ENCODE data around the gene STK25. TPM values are rescaled to one million over a fixed set of nuclear protein-coding genes. Genes with fewer than 3 reads are reported as not detected.

STK25 gene
- 100 to 1,000 TPM in 1 of 2 experiments, 10 to 100 TPM in 1; 97.6 to 113 TPM for total RNA-seq

GRCh38 chr2:241508240-241509154 lies at the start of gene STK25:
TSS of gene STK25 (minus strand) at chr2:241508584. CDS start at chr2:241508035, 549 bp downstream.
- POLR2A ChIA-PET, result no interaction called here
- CTCF ChIA-PET, result interaction anchor here (0.7 to 1.0 kb wide), 2 partner anchors 66 to 149 kb away, joined by 3 read pairs; no protein-coding TSS in a partner anchor

GRCh38 chr2:241556746-241557145 lies 48.4 kb upstream of the STK25 start:
- POLR2A ChIA-PET, result no interaction called here
- CTCF ChIA-PET, result interaction anchor here (0.6 kb wide), 1 partner anchor 72 kb away, joined by 3 read pairs; no protein-coding TSS in a partner anchor

- POLR2A ChIA-PET, result interaction anchor here (0.7 kb wide), 1 partner anchor 581 kb away, joined by 4 read pairs; no protein-coding TSS in a partner anchor
- CTCF ChIA-PET, result no interaction called here
Measured at GRCh38 chr2:241555711-241556110, 47.3 kb upstream of the STK25 start.

GRCh38 chr2:241554610-241555322 lies 46.4 kb upstream of the STK25 start:
- ChIA-PET CTCF (no interaction called here), POLR2A (no interaction called here)

- ChIA-PET POLR2A (no interaction called here), CTCF (no interaction called here)
Measured at GRCh38 chr2:241553981-241554380, 45.6 kb upstream of the STK25 start.

- ChIA-PET POLR2A (no interaction called here), CTCF (no interaction called here)
Measured at GRCh38 chr2:241553512-241553830, 45.1 kb upstream of the STK25 start.

GRCh38 chr2:241551998-241552737 lies 43.8 kb upstream of the STK25 start:
- ChIA-PET CTCF (no interaction called here), POLR2A (no interaction called here)

- POLR2A ChIA-PET, result no interaction called here
- CTCF ChIA-PET, result no interaction called here
Measured at GRCh38 chr2:241551599-241551997, 43.2 kb upstream of the STK25 start.

- CTCF ChIA-PET, result no interaction called here
- POLR2A ChIA-PET, result interaction anchor here (0.6 kb wide), 1 partner anchor 12 kb away, joined by 3 read pairs; no protein-coding TSS in a partner anchor
Measured at GRCh38 chr2:241550616-241551580, 42.5 kb upstream of the STK25 start.

GRCh38 chr2:241548451-241548835 lies 40.1 kb upstream of the STK25 start:
- POLR2A ChIA-PET, result no interaction called here
- CTCF ChIA-PET, result no interaction called here

GRCh38 chr2:241547781-241548450 lies 39.5 kb upstream of the STK25 start:
- ChIA-PET POLR2A (no interaction called here), CTCF (no interaction called here)

- POLR2A ChIA-PET, result no interaction called here
Measured at GRCh38 chr2:241546771-241547498, 38.6 kb upstream of the STK25 start.

GRCh38 chr2:241545523-241546473 lies 37.4 kb upstream of the STK25 start:
- POLR2A ChIA-PET, result no interaction called here
- CTCF ChIA-PET, result no interaction called here

More at GRCh38 chr2:241546771-241547498, 38.6 kb upstream of the STK25 start:
- CTCF ChIA-PET, result no interaction called here

GRCh38 chr2:241545106-241545505 lies 36.7 kb upstream of the STK25 start:
- CTCF ChIA-PET, result no interaction called here
- POLR2A ChIA-PET, result no interaction called here

- POLR2A ChIA-PET, result no interaction called here
- CTCF ChIA-PET, result no interaction called here
Measured at GRCh38 chr2:241542278-241542605, 33.9 kb upstream of the STK25 start.

GRCh38 chr2:241541564-241542277 lies 33.3 kb upstream of the STK25 start:
- ChIA-PET POLR2A (no interaction called here), CTCF (no interaction called here)

All from activated CD8-positive, alpha-beta memory T cell treated with anti-CD3 and anti-CD28 coated beads for 36 hours (primary cell).